ENCODE data around the gene ACTR8.

ACTR8 gene

DNA sequence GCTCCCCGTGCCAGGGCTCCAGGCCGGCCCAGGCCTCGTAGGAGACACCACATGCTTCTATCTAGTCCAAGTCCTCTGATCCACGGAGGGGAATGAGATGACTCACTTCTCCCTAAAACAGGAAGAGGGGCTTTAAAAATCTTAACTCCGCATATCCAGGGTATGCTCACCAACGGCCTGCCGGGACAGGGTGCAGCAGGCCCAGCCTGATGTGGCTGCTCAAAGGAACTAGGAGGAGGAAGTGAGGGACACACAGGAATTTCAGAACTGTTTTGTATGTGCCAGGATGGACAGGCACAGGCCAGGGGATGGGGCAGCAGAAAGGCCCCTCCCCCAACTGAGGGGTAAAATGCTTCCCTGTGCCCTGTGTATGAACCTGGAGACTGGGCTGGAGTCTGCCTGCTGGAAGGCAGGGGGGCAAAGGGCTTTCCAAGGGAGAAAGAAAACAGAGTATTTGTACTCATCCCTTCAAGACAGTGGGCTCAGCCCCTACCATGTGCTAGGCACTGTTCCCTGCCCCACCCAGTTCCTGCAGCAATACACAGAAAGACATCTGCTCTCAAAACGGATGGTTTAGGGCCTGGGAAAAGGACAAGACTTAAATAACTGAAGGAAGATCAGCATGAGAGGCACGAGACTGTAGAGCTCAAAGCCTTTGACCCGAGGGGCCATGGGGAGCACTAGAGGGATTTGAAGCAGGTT lies 57.8 kb downstream of the ACTR8 start:
- no peaks in the 10 kb centered on the region for H3K4me1 ChIP-seq (ENCODE audit: control insufficient read depth in 5 of 5, insufficient read depth in 5 of 5, low read length in 5 of 5)

DNA sequence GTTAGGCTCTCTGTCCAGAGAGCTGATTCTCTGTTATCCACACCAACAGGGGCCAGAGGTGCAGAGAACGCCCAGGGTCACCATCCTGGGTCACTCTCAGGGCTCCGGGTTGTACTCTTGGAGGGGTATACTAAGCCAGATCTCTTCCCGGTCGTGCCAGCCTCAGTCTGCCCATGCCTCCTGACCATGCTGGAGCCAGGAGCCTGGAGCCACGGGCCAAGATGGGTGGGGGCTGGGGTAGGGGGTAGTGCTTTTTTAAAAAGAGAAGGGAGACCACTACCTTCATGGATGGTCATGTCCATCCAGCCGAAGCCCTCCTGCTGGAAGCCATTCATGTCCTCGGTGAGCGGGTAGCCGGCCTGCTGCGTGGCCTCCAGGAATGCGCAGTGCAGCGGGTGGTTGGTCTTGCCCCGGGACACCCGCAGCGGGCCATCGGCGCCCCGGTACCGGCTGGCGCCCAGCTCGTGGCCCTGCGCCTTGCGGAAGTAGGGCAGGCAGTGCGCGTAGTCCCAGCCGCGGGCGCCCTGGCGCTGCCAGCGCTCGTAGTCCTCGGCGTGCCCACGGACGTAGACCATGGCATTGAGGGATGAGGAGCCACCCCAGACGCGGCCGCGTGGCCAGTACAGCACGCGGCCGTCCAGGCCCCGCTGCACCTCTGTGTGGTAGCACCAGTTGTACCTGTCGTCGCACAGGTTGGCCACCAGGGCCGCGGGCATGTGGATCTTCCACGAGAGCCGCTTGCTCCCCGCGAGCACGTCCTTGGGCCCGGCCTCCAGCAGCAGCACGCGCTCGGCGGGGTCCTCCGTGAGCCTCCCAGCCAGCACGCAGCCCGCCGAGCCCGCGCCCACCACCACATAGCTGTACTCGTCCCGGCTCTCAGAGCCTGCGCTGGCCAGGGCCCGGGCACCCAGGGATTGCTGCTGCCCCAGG lies 58.7 kb downstream of the ACTR8 start:
- Histone ChIP-seq H3K4me1 (ENCODE audit: control insufficient read depth in 5 of 5, insufficient read depth in 5 of 5, low read length in 5 of 5) (no peaks in the 10 kb centered on the region), H3K27me3 (ENCODE audit: control insufficient read depth in 5 of 5, insufficient read depth in 4 of 5, low read length in 5 of 5) (no peaks in the 10 kb centered on the region), H3K36me3 (ENCODE audit: control insufficient read depth in 5 of 5, insufficient read depth in 5 of 5, low read length in 5 of 5) (no peaks in the 10 kb centered on the region), H3K4me3 (ENCODE audit: low read depth in 1 of 5, low read length in 5 of 5) (no peak overlapping the region), H3K27ac (ENCODE audit: low read depth, low read length) (no peak overlapping the region), H3K9ac (ENCODE audit: low read length in 5 of 5) (no peak overlapping the region), H3K9me3 (ENCODE audit: control insufficient read depth in 5 of 5, low read length in 5 of 5) (no peaks in the 10 kb centered on the region)

More for the DNA sequence above, 57.8 kb downstream of the ACTR8 start:
- H3K9me3 ChIP-seq (ENCODE audit: control insufficient read depth in 5 of 5, low read length in 5 of 5): no peaks in the 10 kb centered on the region
- H3K27me3 ChIP-seq (ENCODE audit: control insufficient read depth in 5 of 5, insufficient read depth in 4 of 5, low read length in 5 of 5): no peaks in the 10 kb centered on the region
- H3K27ac ChIP-seq (ENCODE audit: low read depth, low read length): no peak overlapping the region
- H3K9ac ChIP-seq (ENCODE audit: low read length in 5 of 5): no peak overlapping the region
- no peak overlapping the region for H3K4me3 ChIP-seq (ENCODE audit: low read depth in 1 of 5, low read length in 5 of 5)
- no peaks in the 10 kb centered on the region for H3K36me3 ChIP-seq (ENCODE audit: control insufficient read depth in 5 of 5, insufficient read depth in 5 of 5, low read length in 5 of 5)

DNA sequence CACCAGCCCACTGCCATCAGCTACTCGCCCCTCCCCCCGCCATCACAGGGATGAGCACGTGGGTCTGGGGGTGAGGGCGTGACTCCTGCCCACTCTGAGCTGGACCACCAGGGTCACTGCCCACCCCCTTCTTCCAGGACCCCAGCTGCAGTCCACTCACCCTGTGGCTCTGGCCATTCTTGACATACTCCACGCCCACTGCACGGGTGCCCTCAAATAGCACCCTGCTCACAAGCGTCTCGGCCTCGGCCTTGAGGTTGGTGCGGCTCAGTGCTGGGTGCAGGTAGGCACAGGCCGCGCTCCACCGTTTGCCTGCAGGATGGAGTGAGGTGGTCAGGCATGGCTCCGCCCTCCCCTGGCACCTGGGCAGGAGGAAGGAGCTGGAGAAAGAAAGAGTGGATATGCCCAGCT lies 59.6 kb downstream of the ACTR8 start:
- no peak overlapping the region for H3K4me3 ChIP-seq (ENCODE audit: low read depth in 1 of 5, low read length in 5 of 5)
- no peaks in the 10 kb centered on the region for H3K9me3 ChIP-seq (ENCODE audit: control insufficient read depth in 5 of 5, low read length in 5 of 5)
- peaks cover 0 to 2% (median 0%) of the 10 kb centered on the region in 5 donors for H3K27me3 ChIP-seq (ENCODE audit: control insufficient read depth in 5 of 5, insufficient read depth in 4 of 5, low read length in 5 of 5)
- no peak overlapping the region for H3K9ac ChIP-seq (ENCODE audit: low read length in 5 of 5)
- no peak overlapping the region for H3K27ac ChIP-seq (ENCODE audit: low read depth, low read length)
- no peaks in the 10 kb centered on the region for H3K4me1 ChIP-seq (ENCODE audit: control insufficient read depth in 5 of 5, insufficient read depth in 5 of 5, low read length in 5 of 5)
- no peaks in the 10 kb centered on the region for H3K36me3 ChIP-seq (ENCODE audit: control insufficient read depth in 5 of 5, insufficient read depth in 5 of 5, low read length in 5 of 5)

DNA sequence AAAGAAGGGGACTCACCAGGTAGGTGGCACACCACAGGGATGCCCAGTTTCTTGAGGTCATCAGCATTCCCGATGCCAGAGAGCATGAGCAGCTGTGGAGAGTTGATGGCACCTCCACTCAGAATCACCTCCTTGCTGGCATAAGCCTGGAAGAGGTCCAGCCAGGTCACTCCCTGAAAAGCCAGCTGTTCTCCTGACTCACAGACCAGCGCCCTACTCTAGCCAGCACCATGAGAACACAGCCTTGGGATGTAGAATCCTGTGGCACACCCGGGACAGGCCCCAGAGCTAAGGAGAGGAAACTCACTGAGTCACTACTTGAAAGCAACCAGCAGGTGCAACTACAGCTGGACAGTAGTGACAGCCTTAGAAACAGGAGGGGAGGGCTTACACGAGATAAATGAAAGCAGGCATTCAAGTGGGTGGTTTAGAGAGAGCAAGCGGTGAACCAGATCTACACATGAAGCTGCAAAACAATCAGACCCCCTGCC lies 60.3 kb downstream of the ACTR8 start:
- Histone ChIP-seq H3K4me1 (ENCODE audit: control insufficient read depth in 5 of 5, insufficient read depth in 5 of 5, low read length in 5 of 5) (no peaks in the 10 kb centered on the region), H3K9me3 (ENCODE audit: control insufficient read depth in 5 of 5, low read length in 5 of 5) (no peaks in the 10 kb centered on the region), H3K4me3 (ENCODE audit: low read depth in 1 of 5, low read length in 5 of 5) (no peak overlapping the region), H3K36me3 (ENCODE audit: control insufficient read depth in 5 of 5, insufficient read depth in 5 of 5, low read length in 5 of 5) (no peaks in the 10 kb centered on the region), H3K27ac (ENCODE audit: low read depth, low read length) (no peak overlapping the region), H3K27me3 (ENCODE audit: control insufficient read depth in 5 of 5, insufficient read depth in 4 of 5, low read length in 5 of 5) (peaks cover 0 to 2% (median 0%) of the 10 kb centered on the region in 5 donors), H3K9ac (ENCODE audit: low read length in 5 of 5) (no peak overlapping the region)

DNA sequence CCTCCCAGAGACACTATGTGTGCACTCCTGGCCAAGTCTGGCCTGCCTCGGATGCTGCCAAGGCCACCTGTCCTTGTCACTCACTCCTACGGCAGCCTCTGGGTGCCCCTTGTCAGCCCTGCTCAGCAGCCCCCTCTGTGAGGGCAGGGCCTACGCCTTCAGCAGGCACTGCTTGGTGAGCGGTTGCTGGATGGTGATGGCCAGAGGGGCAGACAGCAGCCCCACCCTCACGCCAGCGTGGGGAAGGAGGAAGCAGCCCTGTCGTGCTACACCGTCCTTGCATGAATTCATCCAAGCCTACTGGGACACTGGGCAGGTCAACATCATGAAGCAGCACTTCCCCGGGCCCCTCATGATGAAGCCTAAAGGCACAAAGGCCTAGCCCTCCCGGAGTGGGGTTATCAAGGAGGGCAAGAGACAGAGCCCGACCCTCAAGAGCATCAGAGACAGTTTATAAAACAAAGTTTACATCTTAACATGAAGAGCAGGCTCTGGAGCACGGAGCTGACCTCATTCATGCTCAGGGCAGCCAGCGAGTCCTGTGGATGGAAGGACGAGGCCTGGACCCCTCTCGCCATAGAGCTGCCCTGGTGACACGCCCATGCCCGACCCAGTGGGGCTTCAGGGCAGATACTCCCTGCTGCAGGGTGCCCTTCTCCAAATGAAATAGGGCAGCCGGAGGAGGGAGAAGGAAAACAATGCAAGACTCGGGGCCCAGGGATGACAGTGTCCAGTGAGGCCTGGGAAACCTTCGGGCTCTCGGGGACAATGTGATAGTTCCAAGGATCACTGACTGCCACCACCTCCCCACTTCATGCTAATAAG lies 61.0 kb downstream of the ACTR8 start:
- Histone ChIP-seq H3K4me3 (ENCODE audit: low read depth in 1 of 5, low read length in 5 of 5) (no peak overlapping the region), H3K27me3 (ENCODE audit: control insufficient read depth in 5 of 5, insufficient read depth in 4 of 5, low read length in 5 of 5) (peaks cover 0 to 2% (median 0%) of the 10 kb centered on the region in 5 donors), H3K9ac (ENCODE audit: low read length in 5 of 5) (no peak overlapping the region), H3K4me1 (ENCODE audit: control insufficient read depth in 5 of 5, insufficient read depth in 5 of 5, low read length in 5 of 5) (no peaks in the 10 kb centered on the region), H3K36me3 (ENCODE audit: control insufficient read depth in 5 of 5, insufficient read depth in 5 of 5, low read length in 5 of 5) (no peaks in the 10 kb centered on the region), H3K9me3 (ENCODE audit: control insufficient read depth in 5 of 5, low read length in 5 of 5) (no peaks in the 10 kb centered on the region), H3K27ac (ENCODE audit: low read depth, low read length) (no peak overlapping the region)

DNA sequence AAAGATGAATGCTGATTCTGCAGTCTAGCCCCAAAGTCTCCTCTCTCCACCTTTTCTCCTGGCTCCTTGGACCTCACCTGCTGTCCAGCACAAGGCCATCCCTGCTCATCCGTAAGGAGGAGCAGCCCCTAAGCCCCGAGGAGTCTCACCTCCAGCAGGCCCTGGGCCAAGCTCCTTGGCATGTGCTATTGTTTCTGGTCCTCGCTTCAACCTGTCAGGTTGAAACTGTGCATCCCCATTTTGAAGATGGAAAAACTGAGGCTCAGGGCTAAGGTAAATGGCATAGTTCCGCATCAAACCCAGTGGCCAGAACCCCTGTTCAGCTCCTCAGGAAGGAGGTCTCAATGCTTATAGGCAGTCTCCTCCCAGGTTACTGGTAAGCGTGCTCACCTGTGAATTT lies 61.9 kb downstream of the ACTR8 start:
- H3K27ac ChIP-seq (ENCODE audit: low read depth, low read length): no peak overlapping the region
- H3K36me3 ChIP-seq (ENCODE audit: control insufficient read depth in 5 of 5, insufficient read depth in 5 of 5, low read length in 5 of 5): no peaks in the 10 kb centered on the region
- no peak overlapping the region for H3K9ac ChIP-seq (ENCODE audit: low read length in 5 of 5)
- no peaks in the 10 kb centered on the region for H3K9me3 ChIP-seq (ENCODE audit: control insufficient read depth in 5 of 5, low read length in 5 of 5)
- H3K27me3 ChIP-seq (ENCODE audit: control insufficient read depth in 5 of 5, insufficient read depth in 4 of 5, low read length in 5 of 5): peaks cover 0 to 5% (median 0%) of the 10 kb centered on the region in 5 donors
- no peak overlapping the region for H3K4me3 ChIP-seq (ENCODE audit: low read depth in 1 of 5, low read length in 5 of 5)
- H3K4me1 ChIP-seq (ENCODE audit: control insufficient read depth in 5 of 5, insufficient read depth in 5 of 5, low read length in 5 of 5): no peaks in the 10 kb centered on the region

DNA sequence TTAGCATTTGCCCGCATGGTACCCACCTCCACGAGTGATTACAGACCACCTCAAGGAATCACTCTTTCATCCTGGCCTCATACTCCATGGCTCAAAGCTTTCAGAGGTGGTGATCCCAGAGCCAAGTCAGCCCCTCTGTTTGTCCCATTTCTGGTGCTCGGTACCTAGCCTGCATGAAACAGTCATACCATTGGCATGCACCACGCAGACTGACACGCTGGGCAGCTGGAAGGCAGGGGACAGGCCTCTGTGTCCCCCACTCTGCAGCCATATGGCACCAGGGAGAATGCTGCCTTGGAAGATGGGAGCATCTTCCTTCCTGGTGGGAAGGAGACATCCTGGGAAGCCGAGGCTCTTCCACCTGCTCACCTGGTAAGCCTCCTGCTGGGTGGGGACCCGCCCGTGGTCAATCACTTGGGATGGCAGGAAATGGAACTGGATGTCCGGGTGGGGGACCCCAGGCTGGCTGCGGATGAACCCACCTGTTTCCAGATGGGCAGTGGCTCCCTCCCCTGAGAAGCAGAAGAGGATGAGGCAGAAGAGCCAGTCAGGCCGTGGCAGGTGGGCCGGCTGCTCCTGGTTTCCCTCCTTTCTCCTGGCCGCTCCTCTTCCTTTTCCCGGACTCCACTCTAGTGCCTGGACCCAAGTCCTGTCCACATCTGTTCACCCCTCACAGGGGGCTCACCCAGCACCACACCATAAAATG lies 62.6 kb downstream of the ACTR8 start:
- no peaks in the 10 kb centered on the region for H3K36me3 ChIP-seq (ENCODE audit: control insufficient read depth in 5 of 5, insufficient read depth in 5 of 5, low read length in 5 of 5)
- H3K4me3 ChIP-seq (ENCODE audit: low read depth in 1 of 5, low read length in 5 of 5): no peak overlapping the region
- no peak overlapping the region for H3K9ac ChIP-seq (ENCODE audit: low read length in 5 of 5)
- H3K4me1 ChIP-seq (ENCODE audit: control insufficient read depth in 5 of 5, insufficient read depth in 5 of 5, low read length in 5 of 5): no peaks in the 10 kb centered on the region
- H3K27me3 ChIP-seq (ENCODE audit: control insufficient read depth in 5 of 5, insufficient read depth in 4 of 5, low read length in 5 of 5): peaks cover 0 to 5% (median 0%) of the 10 kb centered on the region in 5 donors
- H3K27ac ChIP-seq (ENCODE audit: low read depth, low read length): no peak overlapping the region
- no peaks in the 10 kb centered on the region for H3K9me3 ChIP-seq (ENCODE audit: control insufficient read depth in 5 of 5, low read length in 5 of 5)

DNA sequence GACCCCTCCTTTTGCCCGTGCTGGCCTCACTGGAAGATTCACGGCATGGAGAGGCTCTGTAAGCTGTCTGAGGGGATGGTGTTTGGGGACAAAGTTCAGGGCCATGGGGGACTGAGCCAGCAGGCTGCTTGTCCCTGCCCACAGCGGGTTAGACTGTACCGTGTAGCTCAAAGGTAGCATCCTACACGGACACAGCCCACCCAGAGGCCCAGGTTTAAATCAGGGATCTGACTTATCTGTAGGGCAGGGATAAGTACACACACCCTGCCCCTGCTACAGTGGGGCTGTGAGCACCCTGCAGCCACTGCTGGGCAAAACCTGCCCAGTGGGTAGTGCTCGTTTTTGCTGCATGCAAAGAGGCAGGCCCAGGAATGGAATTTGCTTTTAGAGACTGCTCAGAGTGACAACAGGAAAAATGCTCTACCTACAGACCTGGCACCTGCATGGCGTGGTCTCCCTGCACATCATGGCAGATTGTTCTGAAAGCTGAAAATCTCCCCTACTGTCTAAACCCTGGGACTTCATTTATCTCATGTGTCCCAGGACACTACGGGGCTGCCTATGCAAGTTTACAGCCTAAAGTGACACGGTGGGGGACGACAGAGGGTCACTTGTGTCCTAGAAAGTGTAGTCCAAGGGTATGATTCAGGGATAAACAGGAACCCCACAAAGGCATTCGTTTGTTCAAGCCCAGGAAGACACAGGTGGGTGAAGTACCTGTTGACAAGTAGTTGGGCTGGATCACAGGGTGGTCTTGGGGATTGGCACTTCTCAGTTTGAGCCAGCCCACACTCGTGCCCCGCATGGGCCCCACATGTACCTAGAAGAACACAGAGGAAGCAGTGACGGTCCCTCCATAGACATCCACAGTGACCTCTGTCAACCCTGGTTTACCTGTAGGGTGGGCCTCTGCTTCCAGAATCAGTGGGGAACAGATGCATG lies 63.5 kb downstream of the ACTR8 start:
- H3K27me3 ChIP-seq (ENCODE audit: control insufficient read depth in 5 of 5, insufficient read depth in 4 of 5, low read length in 5 of 5): peaks cover 0 to 5% (median 0%) of the 10 kb centered on the region in 5 donors
- H3K36me3 ChIP-seq (ENCODE audit: control insufficient read depth in 5 of 5, insufficient read depth in 5 of 5, low read length in 5 of 5): no peaks in the 10 kb centered on the region

More for the DNA sequence above, 63.5 kb downstream of the ACTR8 start:
- Histone ChIP-seq H3K4me1 (ENCODE audit: control insufficient read depth in 5 of 5, insufficient read depth in 5 of 5, low read length in 5 of 5) (no peaks in the 10 kb centered on the region), H3K9me3 (ENCODE audit: control insufficient read depth in 5 of 5, low read length in 5 of 5) (no peaks in the 10 kb centered on the region), H3K27ac (ENCODE audit: low read depth, low read length) (no peak overlapping the region), H3K9ac (ENCODE audit: low read length in 5 of 5) (no peak overlapping the region), H3K4me3 (ENCODE audit: low read depth in 1 of 5, low read length in 5 of 5) (no peak overlapping the region)
